CD14-positive monocyte (primary cell): ENCODE data around the gene ATG101. TPM values are rescaled to one million over a fixed set of nuclear protein-coding genes. Genes with fewer than 3 reads are reported as not detected.
A peak's percentile ranks its signal among the peaks of the same experiment; 100 is the strongest.

Experiments used
- DNase-seq, 3 donors: peaks; one replicate each; pipeline ENCODE4 v3.0.0-alpha.2; 2011 to 2022
- H2AFZ ChIP-seq: 2 replicates; pipeline ENCODE4 v1.6.0; 2012; ENCODE audit warnings: mild to moderate bottlenecking, low read depth, low read length, inconsistent platforms; ENCODE audit not compliant: insufficient read depth, poor library complexity, severe bottlenecking
- H3K27ac ChIP-seq, 2 donors: 1 replicate in 1 of 2; 2 replicates in 1 of 2; pipeline ENCODE4 v1.5.1; 2012 to 2013; ENCODE audit warnings: low read length in 2 of 2, control low read depth in 1 of 2, inconsistent platforms in 1 of 2, low read depth in 1 of 2, mild to moderate bottlenecking in 1 of 2
- H3K27me3 ChIP-seq, 2 donors: one replicate each; pipeline versions ENCODE4 v1.6.0 to v1.6.1; 2011 to 2013; ENCODE audit warnings: low read length in 2 of 2; ENCODE audit not compliant: control insufficient read depth in 2 of 2, insufficient read depth in 2 of 2
- H3K36me3 ChIP-seq, 2 donors: replicated peaks in 1 of 2; 1 replicate in 1 of 2; 2 replicates in 1 of 2; pipeline versions ENCODE4 v1.5.1 to v1.6.1; 2012 to 2013; ENCODE audit warnings: low read length in 2 of 2, control low read depth in 1 of 2, inconsistent platforms in 1 of 2, mild to moderate bottlenecking in 1 of 2; ENCODE audit not compliant: insufficient read depth in 2 of 2, control insufficient read depth in 1 of 2
- H3K4me1 ChIP-seq, 2 donors: 1 replicate in 1 of 2; 2 replicates in 1 of 2; pipeline versions ENCODE4 v1.5.1 to v1.6.1; 2012 to 2013; ENCODE audit warnings: low read length in 2 of 2, control low read depth in 1 of 2, inconsistent platforms in 1 of 2, mild to moderate bottlenecking in 1 of 2, moderate library complexity in 1 of 2; ENCODE audit not compliant: insufficient read depth in 2 of 2, control insufficient read depth in 1 of 2
- H3K4me2 ChIP-seq: replicated peaks from 2 replicates; pipeline ENCODE3; 2012; ENCODE audit warnings: low read length, moderate library complexity, mild to moderate bottlenecking; ENCODE audit not compliant: poor library complexity, severe bottlenecking; ENCODE audit errors: extremely low read depth
- H3K4me3 ChIP-seq, 3 experiments: fragments of 200-600 bp in 1 of 3; sonication (generic) in 1 of 3; replicated peaks in 1 of 3; 1 replicate in 2 of 3; 2 replicates in 1 of 3; pipeline ENCODE4 v1.5.1; 2011 to 2013; ENCODE audit warnings: low read length in 3 of 3, mild to moderate bottlenecking in 3 of 3, control low read depth in 2 of 3, low read depth in 2 of 3, inconsistent platforms in 1 of 3, moderate library complexity in 1 of 3
- H3K79me2 ChIP-seq: 2 replicates; pipeline ENCODE4 v1.6.0; 2012; ENCODE audit warnings: mild to moderate bottlenecking, control low read depth, inconsistent platforms, low read length, moderate library complexity; ENCODE audit not compliant: insufficient read depth
- H3K9ac ChIP-seq: 2 replicates; pipeline ENCODE4 v1.6.0; 2017; ENCODE audit warnings: low read length, mild to moderate bottlenecking; ENCODE audit not compliant: insufficient read depth, poor library complexity, severe bottlenecking
- H3K9me3 ChIP-seq, 2 donors: replicated peaks in 1 of 2; 1 replicate in 1 of 2; 2 replicates in 1 of 2; pipeline versions ENCODE4 v1.5.1 to v1.6.1; 2012 to 2013; ENCODE audit warnings: low read length in 2 of 2, control low read depth in 1 of 2; ENCODE audit not compliant: control insufficient read depth in 1 of 2, insufficient read depth in 1 of 2
- H4K20me1 ChIP-seq: 2 replicates; pipeline ENCODE4 v1.6.0; 2012; ENCODE audit warnings: mild to moderate bottlenecking, low read length, control low read depth, moderate library complexity; ENCODE audit not compliant: insufficient read depth
- H3K27ac Mint-ChIP-seq, 7 donors: one replicate each; pipeline ENCODE4 v1.8.0; 2020; ENCODE audit warnings: mild to moderate bottlenecking in 7 of 7, mixed read lengths in 7 of 7, moderate library complexity in 6 of 7, inconsistent platforms in 2 of 7
- H3K27me3 Mint-ChIP-seq, 3 donors: one replicate each; pipeline ENCODE4 v1.8.0; 2021 to 2022; ENCODE audit warnings: low read depth in 3 of 3, mild to moderate bottlenecking in 3 of 3, mixed read lengths in 3 of 3, moderate library complexity in 3 of 3, inconsistent platforms in 1 of 3
- H3K36me3 Mint-ChIP-seq, 2 donors: one replicate each; pipeline ENCODE4 v1.8.0; 2020; ENCODE audit warnings: mixed read lengths in 2 of 2, inconsistent platforms in 1 of 2, mild to moderate bottlenecking in 1 of 2
- H3K4me1 Mint-ChIP-seq: one replicate; pipeline ENCODE4 v1.8.0; 2020; ENCODE audit warnings: mild to moderate bottlenecking, mixed read lengths
- H3K4me3 Mint-ChIP-seq, 2 donors: one replicate each; pipeline ENCODE4 v1.8.0; 2020; ENCODE audit warnings: mild to moderate bottlenecking in 2 of 2, mixed read lengths in 2 of 2, moderate library complexity in 1 of 2
- H3K9me3 Mint-ChIP-seq, 7 donors: one replicate each; pipeline ENCODE4 v1.8.0; 2020 to 2022; ENCODE audit warnings: mixed read lengths in 7 of 7, mild to moderate bottlenecking in 6 of 7, moderate library complexity in 6 of 7, inconsistent platforms in 2 of 7
- CTCF ChIP-seq: fragments of 200-600 bp; IDR thresholded peaks from one replicate; pipeline ENCODE4 v1.8.0; 2022; ENCODE audit warnings: antibody characterized with exemption, mild to moderate bottlenecking
- WGBS: methylation state at CpG from one replicate; pipeline ENCODE4 v1.1.5; 2013; ENCODE audit warnings: missing lambda C conversion rate; ENCODE audit not compliant: insufficient coverage; 5-methylcytosine and 5-hydroxymethylcytosine counted together
- intact Hi-C, 2 donors: fragments of 100-400 bp; cut with micrococcal nuclease; formaldehyde crosslinking; loops; one replicate each; pipeline versions ENCODE4 v1.15.0 to v1.15.1; 2023
- polyA plus RNA-seq, 3 donors: library from polyadenylated mRNA; depleted of rRNA in 1 of 3; unstranded in 2 of 3; stranded (reverse) in 1 of 3; fragments of 300-500 nt in 2 of 3; fragments of >200 nt in 1 of 3; fragmentation: Illumina TruSeq in 2 of 3; gene quantifications; 1 replicate in 2 of 3; 2 replicates in 1 of 3; pipeline ENCODE4 v1.2.3, GENCODE V29; 2012 to 2021

ATG101 gene
- polyA plus RNA-seq, 3 donors: 20.5 to 120 (median 26.4) TPM

GRCh38 chr12:52082988-52083637, 13.3 kb downstream of the ATG101 start:
- Histone ChIP-seq H3K4me3 (no peak overlapping the region), H3K27me3 (no peaks in the 10 kb centered on the region), H3K4me1 (peaks cover 15 to 18% of the 10 kb centered on the region in 2 donors), H3K9me3 (no peaks in the 10 kb centered on the region), H4K20me1 (peaks cover 4% of the 10 kb centered on the region), H3K36me3 (peaks cover 10 to 16% of the 10 kb centered on the region in 2 donors), H3K79me2 (no peaks in the 10 kb centered on the region), H2AFZ (no peak overlapping the region), H3K4me2 (no peak overlapping the region), H3K9ac (no peak overlapping the region), H3K27ac (no peak overlapping the region)
- intact Hi-C loops: loop anchor here (1.0 kb wide), 4 partner anchors 13 to 59 kb away; no protein-coding TSS in a partner anchor
- DNase-seq: peak; percentile 45 to 65 (median 65)
- TF ChIP-seq CTCF: peak; percentile 99
- no peak overlapping the region for H3K4me3 Mint-ChIP-seq
- H3K36me3 Mint-ChIP-seq: peaks cover 12 to 13% of the 10 kb centered on the region in 2 donors
- H3K4me1 Mint-ChIP-seq: peaks cover 18% of the 10 kb centered on the region
- H3K27me3 Mint-ChIP-seq: peaks cover 7 to 16% (median 10%) of the 10 kb centered on the region in 3 donors
- WGBS: 86% methylated on average over 5 of the region's 11 CpGs
- H3K27ac Mint-ChIP-seq: peak overlapping the region in 2 of 7 donors; percentile 36 to 44
- H3K9me3 Mint-ChIP-seq: peaks cover 0 to 1% (median 0%) of the 10 kb centered on the region in 7 donors

- H3K9me3 Mint-ChIP-seq: peaks cover 0 to 1% (median 0%) of the 10 kb centered on the region in 7 donors
- Histone ChIP-seq H3K9ac (no peak overlapping the region), H3K9me3 (no peaks in the 10 kb centered on the region), H3K4me3 (no peak overlapping the region), H3K4me1 (peaks cover 15 to 18% of the 10 kb centered on the region in 2 donors), H3K36me3 (peaks cover 6 to 10% of the 10 kb centered on the region in 2 donors), H3K27ac (no peak overlapping the region), H3K4me2 (no peak overlapping the region), H3K27me3 (no peaks in the 10 kb centered on the region), H2AFZ (no peak overlapping the region), H3K79me2 (no peaks in the 10 kb centered on the region), H4K20me1 (peaks cover 4% of the 10 kb centered on the region)
- DNase-seq: no peak
- WGBS: no CpG with 5 or more reads among the region's 2 CpGs
- peak; percentile 63 for TF ChIP-seq CTCF
- H3K27me3 Mint-ChIP-seq: peaks cover 7 to 18% (median 12%) of the 10 kb centered on the region in 3 donors
- intact Hi-C loops: loop anchor here (1.0 kb wide), 4 partner anchors 13 to 59 kb away; no protein-coding TSS in a partner anchor
- no peak overlapping the region for H3K27ac Mint-ChIP-seq
- peaks cover 18% of the 10 kb centered on the region for H3K4me1 Mint-ChIP-seq
- H3K36me3 Mint-ChIP-seq: peaks cover 7 to 8% of the 10 kb centered on the region in 2 donors
- H3K4me3 Mint-ChIP-seq: no peak overlapping the region
These were observed 13.8 kb downstream of the ATG101 start for GRCh38 chr12:52083638-52083996.
